GM12878 (cell line): ENCODE results near the gene TRIM7. TPM values are rescaled to one million over a fixed set of nuclear protein-coding genes. Genes with fewer than 3 reads are reported as not detected.

Experiments
- ATF3 ChIP-seq: IDR thresholded peaks from 2 replicates; pipeline ENCODE4 v1.6.1; 2011; ENCODE audit warnings: low read depth, mild to moderate bottlenecking, low read length, moderate library complexity, borderline replicate concordance; ENCODE audit errors: extremely low read depth
- BHLHE40 ChIP-seq, 2 experiments: fragments of 450-650 bp in 1 of 2; IDR thresholded peaks; 2 replicates each; pipeline ENCODE4 v1.6.1; 2011 to 2017; ENCODE audit warnings: low read depth in 2 of 2, borderline replicate concordance in 1 of 2, improper control_type of control experiment in 1 of 2, low read length in 1 of 2, mild to moderate bottlenecking in 1 of 2
- CEBPZ ChIP-seq: fragments of 150-350 bp; IDR thresholded peaks from 2 replicates; pipeline ENCODE4 v1.6.1; 2016; ENCODE audit warnings: low read depth, low read length
- CTCF ChIP-seq, 3 experiments: IDR thresholded peaks in 2 of 3; conservative IDR thresholded peaks in 1 of 3; 2 replicates each; pipeline ENCODE4 v1.5.1; 2011; ENCODE audit warnings: low read depth in 3 of 3, low read length in 3 of 3, mild to moderate bottlenecking in 3 of 3, control low read depth in 2 of 3, moderate library complexity in 2 of 3, inconsistent platforms in 1 of 3, mixed read lengths in 1 of 3; ENCODE audit not compliant: control insufficient read depth in 2 of 3, insufficient read depth in 1 of 3; ENCODE audit errors: extremely low read depth in 1 of 3
- DPF2 ChIP-seq: fragments of 450-650 bp; IDR thresholded peaks from 2 replicates; pipeline ENCODE4 v1.6.1; 2017; ENCODE audit warnings: mild to moderate bottlenecking
- E2F4 ChIP-seq: IDR thresholded peaks from 2 replicates; pipeline ENCODE4 v1.6.1; 2012; ENCODE audit warnings: low read depth, low read length, improper control_type of control experiment
- EP300 ChIP-seq, 2 experiments: fragments of 150-350 bp in 1 of 2; IDR thresholded peaks; 2 replicates each; pipeline ENCODE4 v1.6.1; 2011 to 2012; ENCODE audit warnings: low read depth in 2 of 2, low read length in 2 of 2, borderline replicate concordance in 1 of 2, improper control_type of control experiment in 1 of 2, inconsistent platforms in 1 of 2; ENCODE audit not compliant: control insufficient read depth in 1 of 2
- KAT2A ChIP-seq: conservative IDR thresholded peaks from 2 replicates; pipeline ENCODE4 v1.6.1; 2011; ENCODE audit warnings: low read depth, low read length; ENCODE audit not compliant: control insufficient read depth
- KDM1A ChIP-seq: fragments of 200-600 bp; sonication (generic); IDR thresholded peaks from 2 replicates; pipeline ENCODE4 v1.6.1; 2016; ENCODE audit warnings: borderline replicate concordance
- KLF5 ChIP-seq: fragments of 450-650 bp; IDR thresholded peaks from 2 replicates; pipeline ENCODE4 v1.6.1; 2014; ENCODE audit warnings: mild to moderate bottlenecking; ENCODE audit not compliant: partially characterized antibody
- MEF2B ChIP-seq: fragments of 450-650 bp; IDR thresholded peaks from 2 replicates; pipeline ENCODE4 v1.6.1; 2018; ENCODE audit warnings: mild to moderate bottlenecking, moderate library complexity; ENCODE audit not compliant: partially characterized antibody, poor library complexity, severe bottlenecking
- NFYA ChIP-seq: IDR thresholded peaks from 2 replicates; pipeline ENCODE4 v1.6.1; 2011; ENCODE audit warnings: low read depth, mild to moderate bottlenecking, low read length, improper control_type of control experiment, borderline replicate concordance
- PML ChIP-seq: IDR thresholded peaks from 2 replicates; pipeline ENCODE4 v1.6.1; 2012; ENCODE audit warnings: low read length, inconsistent platforms
- POU2F2 ChIP-seq: IDR thresholded peaks from 3 replicates; pipeline ENCODE4 v1.6.1; 2011; ENCODE audit warnings: low read depth, mild to moderate bottlenecking, low read length, borderline replicate concordance
- RELA ChIP-seq: fragments of 450-650 bp; IDR thresholded peaks from 2 replicates; pipeline ENCODE4 v1.8.0; 2014; ENCODE audit warnings: borderline replicate concordance; ENCODE audit not compliant: partially characterized antibody
- RELB ChIP-seq: fragments of 450-650 bp; IDR thresholded peaks from 2 replicates; pipeline ENCODE4 v1.6.1; 2017; ENCODE audit warnings: low read depth, mild to moderate bottlenecking, moderate library complexity
- RFX5 ChIP-seq: IDR thresholded peaks from 2 replicates; pipeline ENCODE4 v1.6.1; 2011; ENCODE audit warnings: low read depth, low read length, improper control_type of control experiment
- RUNX3 ChIP-seq: IDR thresholded peaks from 2 replicates; pipeline ENCODE4 v1.6.1; 2012; ENCODE audit warnings: low read length, inconsistent platforms
- SREBF2 ChIP-seq: IDR thresholded peaks from 2 replicates; pipeline ENCODE4 v1.6.1; 2012; ENCODE audit warnings: mild to moderate bottlenecking, low read length
- SUZ12 ChIP-seq: fragments of 200-600 bp; sonication (generic); IDR thresholded peaks from one replicate; pipeline ENCODE4 v1.6.1; 2018; ENCODE audit warnings: antibody characterized with exemption, mild to moderate bottlenecking; ENCODE audit not compliant: unreplicated experiment
- TCF12 ChIP-seq: IDR thresholded peaks from 2 replicates; pipeline ENCODE4 v1.6.1; 2011; ENCODE audit warnings: low read depth, mild to moderate bottlenecking, low read length
- TCF7 ChIP-seq: IDR thresholded peaks from 2 replicates; pipeline ENCODE4 v1.6.1; 2014; ENCODE audit warnings: antibody characterized with exemption, borderline replicate concordance
- polyA plus RNA-seq, 11 experiments: library from polyadenylated mRNA; depleted of rRNA in 4 of 11; unstranded in 6 of 11; stranded (reverse) in 5 of 11; fragments of >200 nt; fragmentation: Nextera tagmentation in 4 of 11; fragmentation: Illumina TruSeq in 1 of 11; extraction: Ambion mirVana in 4 of 11; extraction: Trizol in 1 of 11; gene quantifications; 1 replicate in 1 of 11; 2 replicates in 10 of 11; pipeline versions ENCODE4 v1.2.1 to v1.2.3, GENCODE V29; 2011 to 2016; ENCODE audit warnings: inconsistent platforms in 2 of 11, missing spikeins in 2 of 11, low read depth in 1 of 11
- total RNA-seq, 4 experiments: library from RNA; depleted of rRNA in 3 of 4; stranded (reverse); fragments of >200 nt in 3 of 4; fragmentation: Illumina TruSeq in 1 of 4; extraction: Trizol in 1 of 4; gene quantifications; 2 replicates each; pipeline versions ENCODE4 v1.2.1 to v1.2.3, GENCODE V29; 2013 to 2021

TRIM7 gene
- total and polyA plus RNA-seq, 10 of the 15 experiments (the other 5 are each of a cell fraction or from before 2014, with no cell fraction given), result 0.02 to 1.6 (median 0.41) TPM

- TF ChIP-seq ATF3 (no peak), TCF7 (no peak), TCF12 (no peak), RUNX3 (no peak; the same call in 1 of the 2 replicates), BHLHE40 (IDR thresholded peaks at IDR 0.05; ENCODE audit: borderline replicate concordance in 1 of 2, low read depth in 2 of 2, low read length in 1 of 2) (peak in 1 of 2 experiments; percentile 48; a peak in 1 of 4 replicates), MEF2B (no peak), KAT2A (no peak), RELA (no peak), KLF5 (no peak), E2F4 (no peak), NFYA (no peak), RFX5 (no peak), KDM1A (no peak), SUZ12 (no peak), CEBPZ (no peak), RELB (0 out of 2 replicates have a peak, but pooled peaks have one; percentile 14), SREBF2 (peak; percentile 70; the same call in 1 of the 2 replicates), POU2F2 (no peak), DPF2 (no peak), PML (no peak), EP300 (IDR thresholded peaks at IDR 0.05; ENCODE audit: borderline replicate concordance in 1 of 2, control insufficient read depth in 1 of 2, low read depth in 2 of 2, low read length in 2 of 2) (no peak), CTCF (IDR thresholded peaks at IDR 0.05 in 2 of 3, conservative IDR thresholded peaks at IDR 0.05 in 1 of 3; ENCODE audit: control insufficient read depth in 2 of 3, extremely low read depth in 1 of 3, insufficient read depth in 1 of 3, low read depth in 3 of 3, low read length in 3 of 3) (no peak)
Measured at GRCh38 chr5:181163487-181164075, 41.4 kb downstream of the TRIM7 start (continued).
